Left ventricle myocardium superior (tissue), 1 donor: Measurements from ENCODE around the gene MAK. TPM values are rescaled to one million over a fixed set of nuclear protein-coding genes. Genes with fewer than 3 reads are reported as not detected.
A peak's percentile ranks its signal among the peaks of the same experiment; 100 is the strongest.
"Not testable (repeated sequence)": the region's sequence is repeated elsewhere in the genome, so short reads cannot be mapped to it uniquely, and the experiment has no call there.

Experiments
- ATAC-seq: fragments of 200-7000 bp; cut with Tn5 transposase; one replicate; pipeline ENCODE4 v1.9.1; 2020; ENCODE audit warnings: mild to moderate bottlenecking, moderate library complexity
- DNase-seq: peaks from one replicate; pipeline ENCODE4 v3.0.0-alpha.2; 2020
- intact Hi-C: fragments of 100-400 bp; cut with micrococcal nuclease; formaldehyde crosslinking; loops from one replicate; pipeline ENCODE4 v1.11.0; 2022
- total RNA-seq: library from RNA; stranded (reverse); fragmentation: NEBNext Ultra II Directional; extraction: Animal tissue kit (Norgen Biotek cat#: 25700); gene quantifications from one replicate; pipeline ENCODE4 v1.2.1, GENCODE V29; 2021
- donor health status: DM: no; HTN: yes; CAD: no; lungs with severe emphysema.

The MAK gene
- total RNA-seq, 1 donor from 2014 or later, result 0.07 TPM

DNA sequence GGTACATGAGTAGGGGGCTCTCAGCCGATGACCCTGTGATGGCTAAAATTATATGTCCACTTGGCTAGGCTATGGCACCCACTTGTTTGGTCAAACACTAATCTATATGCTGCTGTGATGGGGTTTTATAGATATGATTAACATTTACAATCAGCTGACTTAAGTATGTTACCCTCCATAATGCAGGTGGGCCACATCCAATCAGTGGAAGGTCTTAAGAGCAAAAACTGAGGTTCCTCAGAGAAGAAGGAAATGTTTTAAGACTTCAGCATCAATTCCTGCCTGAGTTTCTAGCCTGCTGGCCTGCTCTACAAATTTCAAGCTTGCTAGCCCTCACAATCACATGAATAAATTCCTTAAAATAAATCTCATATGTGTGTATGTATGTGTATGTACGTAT lies 18.9 kb upstream of the MAK start:
- DNase-seq (no peak), ATAC-seq (no peak)
- intact Hi-C loops, result no loop called here

- no peak for ATAC-seq
- DNase-seq, result no peak
- intact Hi-C loops, result no loop called here
Measured at GRCh38 chr6:10854922-10855632, 16.7 kb upstream of the MAK start.

- DNase-seq, intact Hi-C loops, ATAC-seq: not testable (repeated sequence)
Measured at GRCh38 chr6:10853849-10854300, 15.5 kb upstream of the MAK start.

DNA sequence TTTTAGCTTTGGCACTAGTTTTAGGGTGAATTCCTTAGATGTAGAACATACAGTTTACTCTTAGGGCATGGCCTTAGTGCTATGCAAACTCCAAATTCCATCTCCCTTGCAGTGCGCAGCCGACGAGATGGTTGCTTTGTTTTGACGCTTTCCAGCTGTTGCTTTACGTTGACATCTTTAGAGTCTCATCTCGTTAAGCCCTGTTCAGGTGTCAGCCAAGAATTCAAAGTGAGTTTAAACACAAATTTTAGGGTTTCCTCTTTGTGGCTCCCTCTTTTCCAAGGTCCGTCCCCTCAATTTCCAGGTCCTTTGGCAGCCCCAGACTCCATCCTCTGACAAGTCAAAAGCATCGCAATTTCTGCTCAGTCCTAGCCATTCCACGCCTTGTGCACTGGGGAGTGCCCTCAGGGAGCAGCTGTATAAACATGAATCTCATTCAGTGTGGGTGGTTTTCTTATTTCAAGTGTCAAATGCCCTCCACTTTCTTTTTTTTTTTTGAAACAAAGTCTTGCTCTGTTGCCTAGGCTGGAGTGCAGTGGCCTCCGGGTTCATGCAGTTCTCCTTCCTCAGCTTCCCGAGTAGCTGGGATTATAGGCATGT lies 14.1 kb upstream of the MAK start:
- DNase-seq (no peak), ATAC-seq (no peak)
- intact Hi-C loops, result no loop called here

GRCh38 chr6:10850728-10851127 lies 12.4 kb upstream of the MAK start:
- ATAC-seq (no peak), DNase-seq (no peak)
- intact Hi-C loops, result no loop called here

GRCh38 chr6:10849901-10850300 lies 11.6 kb upstream of the MAK start:
- intact Hi-C loops, result no loop called here
- ATAC-seq (no peak), DNase-seq (no peak)

GRCh38 chr6:10847684-10848083 lies 9.3 kb upstream of the MAK start:
- ATAC-seq, result no peak
- intact Hi-C loops, result no loop called here
- DNase-seq, result no peak

- intact Hi-C loops, result no loop called here
- no peak for ATAC-seq
- no peak for DNase-seq
Measured at GRCh38 chr6:10843554-10843953, 5.2 kb upstream of the MAK start.

- DNase-seq, result no peak
- intact Hi-C loops, result no loop called here
- ATAC-seq, result peak; percentile 9
Measured at GRCh38 chr6:10838794-10839333, 525 bp upstream of the MAK start.

DNA sequence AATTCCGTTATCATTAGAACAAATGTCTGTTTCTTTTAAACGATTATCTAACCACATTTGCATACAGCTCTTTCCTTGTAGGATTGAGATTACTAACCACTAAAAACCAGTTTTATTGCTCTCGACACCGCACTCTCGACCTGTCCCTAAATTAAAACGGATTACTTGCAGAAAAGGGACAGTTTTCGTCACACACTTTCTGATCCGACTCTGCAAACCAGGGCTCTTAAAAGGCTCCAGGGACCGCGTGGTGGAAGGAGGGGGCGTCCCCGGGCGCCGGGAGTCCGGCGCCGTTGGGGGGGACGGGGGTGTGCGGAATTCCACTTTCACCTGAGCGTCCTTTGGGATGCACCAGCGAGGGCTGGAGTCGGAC lies 731 bp downstream of the MAK start:
- DNase-seq (no peak), ATAC-seq (peak; percentile 35)
- intact Hi-C loops, result no loop called here

DNA sequence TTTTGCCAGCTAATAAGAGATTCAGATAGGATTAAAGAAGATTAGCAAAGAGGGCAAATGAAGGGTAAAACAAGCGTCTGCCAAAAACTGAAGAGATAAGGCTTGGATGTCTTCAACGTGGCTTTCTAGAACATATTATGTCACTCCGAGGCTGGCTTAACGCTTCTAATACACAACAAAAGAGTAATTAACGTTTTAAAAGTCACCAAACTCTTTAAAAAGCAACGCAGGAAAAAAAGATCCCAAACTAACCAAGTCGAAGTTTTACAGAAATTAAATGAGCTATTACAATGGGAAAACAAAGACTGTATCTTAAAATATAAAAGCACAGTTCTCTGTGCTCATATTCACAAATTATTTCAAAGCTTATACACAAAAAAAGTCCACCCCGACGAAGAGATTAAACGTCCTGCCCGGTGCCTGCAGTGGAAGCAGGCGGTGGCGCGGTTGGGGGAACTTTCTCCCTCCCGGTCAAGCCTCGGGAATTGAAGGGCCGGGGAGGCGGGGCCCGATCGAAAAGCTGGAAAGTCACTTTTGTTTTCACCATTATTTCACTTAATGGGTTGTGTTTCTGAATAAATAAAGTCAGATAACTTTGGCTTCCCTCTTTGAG lies 1.2 kb downstream of the MAK start:
- intact Hi-C loops, result no loop called here
- peak; percentile 47 for ATAC-seq
- DNase-seq, result peak; percentile 57

GRCh38 chr6:10834823-10835222 lies 3.5 kb downstream of the MAK start:
- intact Hi-C loops, result no loop called here
- ATAC-seq (no peak), DNase-seq (no peak)

GRCh38 chr6:10831609-10832008 lies 6.7 kb downstream of the MAK start:
- intact Hi-C loops, result no loop called here
- DNase-seq (no peak), ATAC-seq (no peak)

DNA sequence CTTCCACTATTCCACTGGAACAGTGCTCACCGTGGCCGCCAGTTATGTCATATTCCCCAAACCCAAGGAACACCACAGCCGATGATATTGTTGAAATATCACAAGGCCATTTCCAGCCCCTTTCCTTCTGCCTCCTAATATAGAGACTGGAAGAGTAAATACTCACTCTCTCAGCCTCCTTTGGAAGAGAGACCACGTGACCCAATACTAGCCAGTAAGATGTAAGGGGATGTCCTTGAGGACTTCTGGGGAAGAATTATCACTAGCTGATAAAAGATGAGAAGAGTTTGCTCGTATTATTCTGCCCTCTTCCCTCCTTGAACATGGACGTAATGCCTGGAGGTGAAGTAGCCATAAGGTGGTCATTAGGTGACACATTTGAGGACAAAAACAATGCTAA lies 13.5 kb downstream of the MAK start:
- no peak for ATAC-seq
- intact Hi-C loops, result no loop called here
- DNase-seq, result no peak

DNA sequence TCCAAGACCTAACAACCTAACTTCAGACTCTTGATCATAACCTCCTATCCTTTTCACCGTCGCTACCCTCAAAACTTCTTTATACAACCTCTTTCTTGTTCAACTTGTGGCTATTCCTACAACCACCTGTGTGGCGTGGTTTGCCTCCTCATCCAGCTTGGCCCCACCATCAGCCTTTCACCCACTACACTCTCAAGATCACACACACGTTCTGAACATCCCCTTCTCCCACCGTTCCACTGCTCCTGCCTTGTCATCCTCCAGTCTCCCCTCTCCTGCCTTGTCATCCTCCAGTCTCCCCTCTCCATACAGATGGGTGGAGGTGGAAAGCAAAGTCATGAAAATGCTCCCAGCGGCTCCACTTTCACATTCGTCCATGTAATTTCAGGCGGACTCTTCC lies 14.0 kb downstream of the MAK start:
- ATAC-seq (no peak), DNase-seq (no peak)
- intact Hi-C loops, result no loop called here

- intact Hi-C loops, DNase-seq, ATAC-seq: not testable (repeated sequence)
Measured at GRCh38 chr6:10814176-10814575, 24.2 kb downstream of the MAK start.

- intact Hi-C loops, result no loop called here
- DNase-seq (no peak), ATAC-seq (no peak)
Measured at GRCh38 chr6:10809098-10809497, 29.2 kb downstream of the MAK start.

DNA sequence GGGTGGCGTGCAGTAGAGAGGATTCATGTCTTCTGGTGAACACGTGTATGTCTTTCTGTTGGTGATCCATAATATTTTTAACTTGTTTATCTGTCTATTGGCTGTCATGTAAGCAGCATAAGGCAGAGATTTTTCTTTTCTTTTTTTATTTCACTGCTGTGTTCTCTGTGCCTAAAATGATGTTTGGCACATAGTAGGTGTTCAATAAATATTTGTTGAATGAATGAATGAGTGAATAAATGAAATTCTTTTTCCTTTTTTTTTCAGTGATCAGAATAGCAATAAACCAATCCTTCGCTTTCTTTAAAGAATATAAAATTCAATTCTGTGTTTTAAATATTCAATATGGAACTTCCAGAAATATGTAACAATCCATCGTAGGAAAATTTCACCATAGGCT lies 30.0 kb downstream of the MAK start:
- ATAC-seq (no peak), DNase-seq (no peak)
- intact Hi-C loops, result no loop called here

GRCh38 chr6:10801224-10801848 lies 37.0 kb downstream of the MAK start:
- intact Hi-C loops, result no loop called here
- DNase-seq (peak; percentile 65), ATAC-seq (peak; percentile 87)

DNA sequence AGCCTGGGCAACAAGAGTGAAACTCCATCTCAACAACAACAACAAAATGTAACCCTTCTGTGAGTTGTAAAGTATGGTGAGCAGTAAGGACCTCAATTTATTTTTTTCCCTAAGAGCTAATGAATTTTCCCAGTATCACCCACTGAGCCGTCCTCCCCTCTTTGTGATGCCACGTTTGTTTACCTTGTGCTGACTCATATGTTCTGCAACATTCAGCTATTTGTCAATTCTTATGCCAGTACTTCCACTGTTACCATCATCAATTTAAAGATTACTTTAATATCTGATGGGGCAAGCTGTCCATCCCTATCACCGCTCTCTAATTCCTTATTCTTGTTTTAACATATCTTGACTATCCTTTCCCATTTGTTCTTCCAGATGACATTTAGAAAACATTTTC lies 37.5 kb downstream of the MAK start:
- no peak for DNase-seq
- intact Hi-C loops, result no loop called here

More for the DNA sequence above, 37.5 kb downstream of the MAK start:
- ATAC-seq, result no peak
